ENCODE measurements around the gene SLC9C1.

Gene SLC9C1

GRCh38 chr3:112101916-112102315, 192.1 kb downstream of the SLC9C1 start:
- no peaks in the 10 kb centered on the region for H3K9me3 ChIP-seq (ENCODE audit: control insufficient read depth in 2 of 2, low read length in 2 of 2)
- H3K36me3 ChIP-seq (ENCODE audit: control insufficient read depth in 2 of 2, insufficient read depth in 2 of 2, low read length in 2 of 2): no peaks in the 10 kb centered on the region
- no peak overlapping the region for H3K9ac ChIP-seq (ENCODE audit: low read length in 2 of 2)
- H3K4me1 ChIP-seq (ENCODE audit: control insufficient read depth, insufficient read depth, low read length): no peaks in the 10 kb centered on the region
- H3K27ac ChIP-seq (ENCODE audit: low read length): no peak overlapping the region
- no peak overlapping the region for H3K4me3 ChIP-seq (ENCODE audit: low read length in 2 of 2)
- H3K27me3 ChIP-seq (ENCODE audit: control insufficient read depth in 1 of 2, insufficient read depth in 2 of 2, low read length in 2 of 2): no peaks in the 10 kb centered on the region

- Histone ChIP-seq H3K27ac (ENCODE audit: low read length) (no peak overlapping the region), H3K4me3 (ENCODE audit: low read length in 2 of 2) (no peak overlapping the region), H3K9ac (ENCODE audit: low read length in 2 of 2) (no peak overlapping the region), H3K9me3 (ENCODE audit: control insufficient read depth in 2 of 2, low read length in 2 of 2) (no peaks in the 10 kb centered on the region), H3K4me1 (ENCODE audit: control insufficient read depth, insufficient read depth, low read length) (no peaks in the 10 kb centered on the region), H3K27me3 (ENCODE audit: control insufficient read depth in 1 of 2, insufficient read depth in 2 of 2, low read length in 2 of 2) (no peaks in the 10 kb centered on the region), H3K36me3 (ENCODE audit: control insufficient read depth in 2 of 2, insufficient read depth in 2 of 2, low read length in 2 of 2) (no peaks in the 10 kb centered on the region)
Measured at GRCh38 chr3:112097378-112097777, 196.6 kb downstream of the SLC9C1 start.

GRCh38 chr3:112096176-112096575, 197.8 kb downstream of the SLC9C1 start:
- no peaks in the 10 kb centered on the region for H3K4me1 ChIP-seq (ENCODE audit: control insufficient read depth, insufficient read depth, low read length)
- H3K27me3 ChIP-seq (ENCODE audit: control insufficient read depth in 1 of 2, insufficient read depth in 2 of 2, low read length in 2 of 2): no peaks in the 10 kb centered on the region
- H3K9ac ChIP-seq (ENCODE audit: low read length in 2 of 2): no peak overlapping the region
- no peak overlapping the region for H3K4me3 ChIP-seq (ENCODE audit: low read length in 2 of 2)
- H3K9me3 ChIP-seq (ENCODE audit: control insufficient read depth in 2 of 2, low read length in 2 of 2): no peaks in the 10 kb centered on the region
- no peaks in the 10 kb centered on the region for H3K36me3 ChIP-seq (ENCODE audit: control insufficient read depth in 2 of 2, insufficient read depth in 2 of 2, low read length in 2 of 2)
- no peak overlapping the region for H3K27ac ChIP-seq (ENCODE audit: low read length)

DNA sequence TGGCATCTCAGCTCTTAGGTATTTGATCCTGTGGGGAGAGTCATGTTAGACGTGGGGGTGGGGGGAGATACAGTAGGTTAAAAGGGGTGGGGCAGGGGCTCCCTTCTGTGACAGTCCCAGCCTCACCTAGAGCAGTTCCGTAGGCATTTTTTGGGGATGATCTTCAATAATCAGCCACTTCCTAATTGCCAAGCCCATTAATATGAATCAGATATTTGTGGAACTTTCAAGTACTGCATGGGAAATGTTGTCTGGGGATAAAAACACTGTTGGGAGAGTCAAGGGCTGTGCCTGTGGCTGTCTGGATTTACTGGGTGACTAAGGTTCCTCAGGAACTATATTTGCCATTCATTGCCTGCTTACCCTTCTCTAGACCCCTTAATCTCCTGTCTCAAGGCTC, 198.3 kb downstream of the SLC9C1 start:
- H3K36me3 ChIP-seq (ENCODE audit: control insufficient read depth in 2 of 2, insufficient read depth in 2 of 2, low read length in 2 of 2): no peaks in the 10 kb centered on the region
- no peak overlapping the region for H3K27ac ChIP-seq (ENCODE audit: low read length)
- no peaks in the 10 kb centered on the region for H3K4me1 ChIP-seq (ENCODE audit: control insufficient read depth, insufficient read depth, low read length)
- no peak overlapping the region for H3K4me3 ChIP-seq (ENCODE audit: low read length in 2 of 2)
- H3K9me3 ChIP-seq (ENCODE audit: control insufficient read depth in 2 of 2, low read length in 2 of 2): no peaks in the 10 kb centered on the region
- H3K27me3 ChIP-seq (ENCODE audit: control insufficient read depth in 1 of 2, insufficient read depth in 2 of 2, low read length in 2 of 2): no peaks in the 10 kb centered on the region
- H3K9ac ChIP-seq (ENCODE audit: low read length in 2 of 2): no peak overlapping the region

GRCh38 chr3:112093180-112093522, 200.9 kb downstream of the SLC9C1 start:
- H3K36me3 ChIP-seq (ENCODE audit: control insufficient read depth in 2 of 2, insufficient read depth in 2 of 2, low read length in 2 of 2): no peaks in the 10 kb centered on the region
- H3K4me3 ChIP-seq (ENCODE audit: low read length in 2 of 2): no peak overlapping the region
- H3K27ac ChIP-seq (ENCODE audit: low read length): no peak overlapping the region
- no peaks in the 10 kb centered on the region for H3K4me1 ChIP-seq (ENCODE audit: control insufficient read depth, insufficient read depth, low read length)
- H3K27me3 ChIP-seq (ENCODE audit: control insufficient read depth in 1 of 2, insufficient read depth in 2 of 2, low read length in 2 of 2): no peaks in the 10 kb centered on the region
- H3K9ac ChIP-seq (ENCODE audit: low read length in 2 of 2): no peak overlapping the region
- H3K9me3 ChIP-seq (ENCODE audit: control insufficient read depth in 2 of 2, low read length in 2 of 2): no peaks in the 10 kb centered on the region

DNA sequence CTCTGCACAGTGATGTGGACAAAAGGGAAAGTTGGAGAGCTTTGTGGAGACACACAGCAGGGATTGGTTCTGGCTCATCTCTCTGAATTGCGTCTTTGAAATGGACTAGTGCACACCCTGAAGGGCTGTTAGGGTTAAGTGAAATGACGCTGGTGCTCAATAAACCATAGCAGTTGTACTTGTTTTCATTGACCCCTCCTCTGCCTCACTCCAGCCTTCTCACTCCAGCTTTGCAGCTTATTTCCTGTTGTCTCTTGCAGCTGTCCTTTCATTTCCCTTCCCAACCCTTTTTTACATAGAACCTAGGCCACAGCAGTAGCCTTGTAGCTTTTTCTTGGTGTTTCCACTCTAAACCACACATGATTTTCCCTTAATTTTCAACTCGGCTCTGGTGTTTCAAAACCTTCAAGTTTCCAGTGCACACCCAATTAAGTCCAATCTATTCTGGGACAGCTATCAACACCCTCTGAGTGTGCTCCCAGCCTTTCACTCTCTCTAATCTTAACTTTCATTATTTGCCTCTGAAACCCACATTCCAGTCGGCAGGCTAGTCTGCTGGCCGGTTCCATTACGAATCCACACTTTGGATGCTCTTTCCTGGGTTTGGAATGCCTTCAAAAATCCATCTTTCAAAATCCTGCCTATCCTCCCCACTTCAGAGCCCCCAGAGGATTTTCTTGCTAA, 201.4 kb downstream of the SLC9C1 start:
- Histone ChIP-seq H3K36me3 (ENCODE audit: control insufficient read depth in 2 of 2, insufficient read depth in 2 of 2, low read length in 2 of 2) (no peaks in the 10 kb centered on the region), H3K4me3 (ENCODE audit: low read length in 2 of 2) (no peak overlapping the region), H3K4me1 (ENCODE audit: control insufficient read depth, insufficient read depth, low read length) (no peaks in the 10 kb centered on the region), H3K9ac (ENCODE audit: low read length in 2 of 2) (no peak overlapping the region), H3K27ac (ENCODE audit: low read length) (no peak overlapping the region), H3K9me3 (ENCODE audit: control insufficient read depth in 2 of 2, low read length in 2 of 2) (no peaks in the 10 kb centered on the region), H3K27me3 (ENCODE audit: control insufficient read depth in 1 of 2, insufficient read depth in 2 of 2, low read length in 2 of 2) (no peaks in the 10 kb centered on the region)

GRCh38 chr3:112090887-112091586, 203.0 kb downstream of the SLC9C1 start:
- Histone ChIP-seq H3K27ac (ENCODE audit: low read length) (no peak overlapping the region), H3K4me3 (ENCODE audit: low read length in 2 of 2) (no peak overlapping the region), H3K27me3 (ENCODE audit: control insufficient read depth in 1 of 2, insufficient read depth in 2 of 2, low read length in 2 of 2) (no peaks in the 10 kb centered on the region), H3K9ac (ENCODE audit: low read length in 2 of 2) (no peak overlapping the region), H3K9me3 (ENCODE audit: control insufficient read depth in 2 of 2, low read length in 2 of 2) (no peaks in the 10 kb centered on the region), H3K36me3 (ENCODE audit: control insufficient read depth in 2 of 2, insufficient read depth in 2 of 2, low read length in 2 of 2) (no peaks in the 10 kb centered on the region), H3K4me1 (ENCODE audit: control insufficient read depth, insufficient read depth, low read length) (peaks cover 4% of the 10 kb centered on the region)
